Ectodermal cell (in vitro differentiated cells): ENCODE measurements around the gene NR5A2.

Experiments used
- H3K27ac ChIP-seq: 2 replicates; pipeline ENCODE4 v1.7.0; 2013; ENCODE audit warnings: mild to moderate bottlenecking, low read depth, low read length; ENCODE audit not compliant: insufficient read depth, poor library complexity, severe bottlenecking
- H3K27me3 ChIP-seq: 2 replicates; pipeline ENCODE4 v1.7.0; 2013; ENCODE audit warnings: mild to moderate bottlenecking, low read length; ENCODE audit not compliant: insufficient read depth, control insufficient read depth, poor library complexity, severe bottlenecking
- H3K36me3 ChIP-seq: one replicate; pipeline ENCODE4 v1.7.0; 2013; ENCODE audit warnings: low read length; ENCODE audit not compliant: control insufficient read depth, insufficient read depth
- H3K4me1 ChIP-seq: one replicate; pipeline ENCODE4 v1.7.0; 2013; ENCODE audit warnings: low read length; ENCODE audit not compliant: control insufficient read depth, insufficient read depth
- H3K4me3 ChIP-seq: 2 replicates; pipeline ENCODE4 v1.7.0; 2013; ENCODE audit warnings: low read depth, low read length, control low read depth; ENCODE audit not compliant: insufficient read depth
- H3K9me3 ChIP-seq: 2 replicates; pipeline ENCODE4 v1.7.0; 2013; ENCODE audit warnings: mild to moderate bottlenecking, low read length, moderate library complexity; ENCODE audit not compliant: control insufficient read depth
- WGBS, 2 experiments: methylation state at CpG; one replicate each; pipeline ENCODE4 v1.1.7; 2013; ENCODE audit warnings: missing lambda C conversion rate in 2 of 2; 5-methylcytosine and 5-hydroxymethylcytosine counted together

NR5A2 gene

DNA sequence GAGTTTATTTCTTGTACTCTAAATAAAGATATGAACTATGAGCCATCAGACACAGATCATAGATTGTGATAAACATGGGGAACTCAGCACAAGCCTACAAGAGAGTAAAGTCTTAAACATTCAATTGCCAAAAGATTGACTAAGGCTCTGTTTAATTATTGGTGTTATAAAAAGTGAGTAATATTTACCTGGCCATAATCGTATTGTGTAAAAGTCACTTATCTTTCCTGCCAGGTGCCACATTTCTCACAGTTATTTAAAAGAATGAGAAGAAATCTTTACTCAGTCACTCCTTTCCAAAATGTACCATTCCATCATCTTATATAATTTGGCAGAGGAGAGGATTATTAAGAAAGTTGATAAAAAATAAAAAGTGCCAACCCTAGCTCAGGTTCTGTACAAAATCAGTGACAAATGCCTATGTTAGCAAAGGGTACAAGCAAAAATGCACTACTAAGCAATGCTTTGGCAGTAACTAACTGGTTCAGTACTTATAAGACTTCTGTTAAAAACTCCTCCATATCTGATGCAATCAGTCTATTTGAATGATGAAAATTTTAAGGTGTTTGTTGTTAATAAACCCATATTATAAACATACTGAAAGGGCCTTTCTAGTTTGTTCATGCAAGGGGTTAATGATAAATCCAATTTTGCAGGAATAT, 5.8 kb upstream of the NR5A2 start:
- H3K27ac ChIP-seq: no peak overlapping the region
- no peaks in the 10 kb centered on the region for H3K9me3 ChIP-seq
- no peak overlapping the region for H3K4me3 ChIP-seq
- H3K36me3 ChIP-seq: no peaks in the 10 kb centered on the region
- WGBS, 2 experiments: 83 to 100% methylated on average over 1 of the region's 1 CpG
- no peaks in the 10 kb centered on the region for H3K27me3 ChIP-seq
- H3K4me1 ChIP-seq: no peaks in the 10 kb centered on the region

DNA sequence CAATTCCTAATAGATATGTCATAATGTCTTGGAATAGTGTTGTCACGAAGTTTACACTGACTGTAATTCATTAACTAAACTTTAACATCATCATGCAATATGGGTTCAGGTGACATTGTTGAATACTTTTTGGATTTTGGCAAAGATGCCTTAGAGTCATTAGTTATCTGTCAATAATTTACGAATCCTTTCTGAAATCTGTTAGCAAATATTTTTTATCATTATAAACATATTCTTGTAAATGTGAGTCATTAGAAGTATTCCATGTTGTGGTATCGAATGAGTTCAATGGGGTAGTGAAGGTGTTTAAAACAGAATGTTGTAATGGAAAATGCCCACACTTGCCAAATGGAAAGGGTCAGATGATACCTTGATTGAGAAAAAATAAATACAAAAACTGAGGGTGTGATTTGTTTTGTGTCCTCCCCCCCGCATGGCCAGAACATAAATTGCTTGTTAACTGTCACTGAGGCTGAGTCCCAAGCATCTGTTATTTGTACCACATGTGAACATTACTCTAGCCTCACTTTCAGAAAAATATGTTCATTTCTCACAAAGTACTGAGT, 5.2 kb upstream of the NR5A2 start:
- Histone ChIP-seq H3K9me3 (no peaks in the 10 kb centered on the region), H3K4me1 (no peaks in the 10 kb centered on the region), H3K4me3 (no peak overlapping the region), H3K36me3 (no peaks in the 10 kb centered on the region), H3K27ac (no peak overlapping the region), H3K27me3 (no peaks in the 10 kb centered on the region)
- 87 to 90% methylated on average over 2 of the region's 4 CpGs for WGBS, 2 experiments

DNA sequence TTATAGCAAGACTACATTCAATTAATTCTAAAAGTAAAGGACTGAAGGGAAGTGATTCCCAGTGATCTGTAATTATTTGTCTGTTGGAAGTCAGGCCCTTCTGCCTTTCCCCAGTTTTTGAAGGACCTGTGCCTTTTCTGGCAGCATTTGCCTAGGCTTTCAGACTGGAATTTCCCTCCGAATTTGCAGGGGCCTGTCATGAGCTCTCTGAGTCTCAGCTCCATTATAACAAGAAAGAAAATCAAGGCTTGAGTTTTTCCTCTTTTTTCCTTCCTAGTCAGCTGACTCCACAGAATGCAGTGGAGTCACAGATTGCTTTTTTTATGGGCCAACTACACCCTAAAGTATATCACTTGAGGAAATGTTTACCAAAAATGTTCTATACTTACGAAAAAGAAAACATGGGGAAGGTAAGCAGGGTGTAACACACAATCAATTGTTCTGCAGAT, 1.1 kb downstream of the NR5A2 start:
- H3K9me3 ChIP-seq: no peaks in the 10 kb centered on the region
- H3K4me3 ChIP-seq: peak overlapping the region; percentile 42
- WGBS, 2 experiments: 5 to 9% methylated on average over 1 to 2 of the region's 2 CpGs
- no peak overlapping the region for H3K27ac ChIP-seq
- H3K27me3 ChIP-seq: peaks cover 59% of the 10 kb centered on the region
- H3K36me3 ChIP-seq: no peaks in the 10 kb centered on the region
- H3K4me1 ChIP-seq: no peaks in the 10 kb centered on the region

DNA sequence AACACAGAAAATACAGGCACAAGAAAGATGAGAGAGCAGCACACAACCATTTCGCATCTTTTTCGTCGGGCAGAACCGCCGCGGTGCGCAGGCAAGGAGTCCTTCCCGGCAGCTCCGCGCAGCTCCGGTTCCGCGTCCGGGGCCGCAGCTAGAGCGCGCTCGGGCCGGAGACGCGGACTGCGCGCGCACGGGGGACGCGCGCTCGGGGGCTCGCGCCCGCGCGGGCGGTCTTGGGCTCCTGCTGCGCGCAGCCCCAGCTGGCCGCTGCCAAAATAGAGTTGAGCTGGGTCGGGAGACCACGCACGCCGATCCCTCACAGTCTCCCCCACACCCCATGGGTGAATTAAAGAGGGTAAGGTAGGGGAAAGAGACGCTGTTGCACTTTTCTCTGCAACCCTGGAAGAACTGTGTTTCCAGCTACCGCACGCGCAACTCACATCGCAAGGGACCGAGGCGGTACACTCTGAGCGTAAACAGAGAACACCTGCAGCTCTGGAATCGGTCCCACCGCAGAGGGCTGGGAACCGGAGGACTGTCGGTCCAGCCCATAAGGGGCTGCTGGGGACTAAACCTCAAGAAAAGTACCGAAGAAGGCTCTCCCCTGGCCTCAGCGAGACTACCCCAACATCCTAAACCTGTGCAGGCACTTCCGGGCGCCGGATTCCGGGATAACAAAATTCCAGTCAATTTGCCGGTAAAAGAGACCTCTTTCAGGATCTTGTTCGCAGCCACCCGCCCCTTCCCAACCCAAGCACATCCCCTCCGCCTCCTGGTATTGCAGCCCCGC, 1.7 kb downstream of the NR5A2 start:
- H3K9me3 ChIP-seq: no peaks in the 10 kb centered on the region
- H3K27ac ChIP-seq: no peak overlapping the region
- no peaks in the 10 kb centered on the region for H3K36me3 ChIP-seq
- WGBS, 2 experiments: 1% methylated on average over 65 of the region's 65 CpGs
- H3K4me1 ChIP-seq: peaks cover 5% of the 10 kb centered on the region
- peaks cover 66% of the 10 kb centered on the region for H3K27me3 ChIP-seq
- H3K4me3 ChIP-seq: peak overlapping the region; percentile 42

DNA sequence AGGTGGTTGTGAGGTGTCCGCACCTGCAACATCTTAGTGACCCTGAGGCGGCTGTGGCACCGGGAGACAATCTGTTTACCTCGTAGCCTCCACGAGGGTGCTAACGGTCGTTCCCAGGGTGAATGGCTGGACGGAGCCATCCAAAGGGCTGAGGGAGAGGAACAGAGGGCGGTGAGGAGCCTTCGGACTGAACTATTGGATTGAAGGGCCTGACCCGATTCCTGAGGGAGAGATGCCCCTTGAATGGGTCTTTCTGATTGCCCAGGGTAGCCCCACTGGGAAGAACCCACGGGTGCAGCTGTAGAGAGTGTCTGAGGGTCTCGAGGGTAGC, 2.3 kb downstream of the NR5A2 start:
- Histone ChIP-seq H3K4me1 (peaks cover 6% of the 10 kb centered on the region), H3K27me3 (peaks cover 71% of the 10 kb centered on the region), H3K9me3 (no peaks in the 10 kb centered on the region), H3K27ac (no peak overlapping the region), H3K4me3 (peak overlapping the region; percentile 42), H3K36me3 (no peaks in the 10 kb centered on the region)
- 14 to 16% methylated on average over 13 of the region's 13 CpGs for WGBS, 2 experiments

DNA sequence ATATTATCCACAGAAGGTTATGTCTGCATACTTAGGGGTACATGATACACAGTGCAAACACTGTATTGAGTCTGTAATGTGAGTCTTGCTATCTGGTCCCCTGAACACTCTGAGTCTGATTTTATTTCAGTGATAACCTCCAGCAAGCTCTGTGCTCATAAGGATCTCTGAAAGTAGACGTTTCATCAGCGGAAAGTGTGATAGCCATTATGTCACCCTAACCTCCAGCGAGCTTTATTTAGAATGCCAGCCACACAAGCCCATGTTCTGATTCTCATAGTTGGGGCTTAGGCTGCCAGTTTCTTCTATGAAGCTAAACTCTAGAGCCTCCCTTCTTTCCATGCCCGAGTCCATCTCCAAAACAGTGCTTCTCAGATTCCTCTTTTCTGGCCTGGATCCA, 3.3 kb downstream of the NR5A2 start:
- 88 to 95% methylated on average over 4 of the region's 4 CpGs for WGBS, 2 experiments

DNA sequence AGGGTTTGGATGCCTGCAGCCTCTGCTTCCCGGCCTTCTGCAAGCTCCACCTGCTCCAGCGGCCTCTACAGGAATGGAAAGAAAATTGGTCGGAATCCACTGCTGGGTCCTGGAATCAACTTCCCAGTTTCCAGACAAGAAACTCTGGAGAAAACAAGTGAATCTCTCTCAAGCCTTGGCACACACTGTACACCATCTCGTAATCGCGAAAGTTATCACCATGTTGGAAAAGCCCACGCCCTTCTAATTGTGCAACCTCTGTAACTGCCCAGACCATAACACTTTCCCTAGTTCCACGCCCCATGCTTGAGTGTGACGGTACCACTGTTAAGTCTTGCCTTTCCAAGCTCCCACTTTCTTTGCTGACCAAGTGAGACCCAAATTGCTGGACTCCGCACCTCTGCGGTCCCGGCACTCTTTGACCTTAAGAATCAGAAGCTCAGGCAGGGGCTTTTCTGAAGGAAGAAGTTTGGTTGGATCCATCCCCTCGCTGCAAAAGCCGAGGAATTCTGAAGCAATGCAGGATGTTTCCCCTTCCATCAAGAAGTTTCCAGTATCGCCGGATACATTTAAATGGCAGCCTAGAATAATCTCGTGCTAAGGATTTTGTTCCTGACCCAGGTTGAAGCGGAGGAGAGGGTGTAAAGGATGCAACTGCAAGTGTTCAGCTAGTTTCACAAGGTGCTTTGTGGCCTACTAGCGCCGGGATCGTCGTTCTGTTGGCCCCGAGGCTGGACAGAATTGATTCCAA, 6.2 kb downstream of the NR5A2 start:
- Histone ChIP-seq H3K27me3 (peaks cover 100% of the 10 kb centered on the region), H3K27ac (no peak overlapping the region), H3K4me3 (no peak overlapping the region), H3K4me1 (peaks cover 23% of the 10 kb centered on the region), H3K9me3 (no peaks in the 10 kb centered on the region), H3K36me3 (no peaks in the 10 kb centered on the region)
- WGBS, 2 experiments: 22 to 25% methylated on average over 23 of the region's 23 CpGs

More for the DNA sequence above, 3.3 kb downstream of the NR5A2 start:
- H3K27me3 ChIP-seq: peaks cover 81% of the 10 kb centered on the region
- H3K4me3 ChIP-seq: no peak overlapping the region
- no peaks in the 10 kb centered on the region for H3K9me3 ChIP-seq
- no peaks in the 10 kb centered on the region for H3K36me3 ChIP-seq
- H3K27ac ChIP-seq: no peak overlapping the region
- peaks cover 11% of the 10 kb centered on the region for H3K4me1 ChIP-seq

DNA sequence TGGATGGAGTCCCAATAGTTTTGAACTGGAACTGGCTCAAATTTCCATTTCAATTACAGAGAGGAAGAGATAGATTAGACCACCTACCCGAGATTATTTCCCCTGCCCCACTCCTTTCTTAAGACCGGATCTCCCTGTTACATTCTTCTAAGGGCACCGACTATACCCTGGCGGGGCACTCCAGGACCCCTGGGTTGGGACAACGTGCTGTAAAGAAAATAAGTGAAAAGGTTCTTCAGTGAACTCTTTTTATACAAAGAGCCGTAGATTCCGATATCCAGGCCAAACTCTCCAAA, 6.7 kb downstream of the NR5A2 start:
- 0% methylated on average over 4 to 5 of the region's 7 CpGs for WGBS, 2 experiments
- H3K9me3 ChIP-seq: no peaks in the 10 kb centered on the region
- no peaks in the 10 kb centered on the region for H3K36me3 ChIP-seq
- peaks cover 100% of the 10 kb centered on the region for H3K27me3 ChIP-seq
- peaks cover 23% of the 10 kb centered on the region for H3K4me1 ChIP-seq
- no peak overlapping the region for H3K4me3 ChIP-seq
- H3K27ac ChIP-seq: no peak overlapping the region

DNA sequence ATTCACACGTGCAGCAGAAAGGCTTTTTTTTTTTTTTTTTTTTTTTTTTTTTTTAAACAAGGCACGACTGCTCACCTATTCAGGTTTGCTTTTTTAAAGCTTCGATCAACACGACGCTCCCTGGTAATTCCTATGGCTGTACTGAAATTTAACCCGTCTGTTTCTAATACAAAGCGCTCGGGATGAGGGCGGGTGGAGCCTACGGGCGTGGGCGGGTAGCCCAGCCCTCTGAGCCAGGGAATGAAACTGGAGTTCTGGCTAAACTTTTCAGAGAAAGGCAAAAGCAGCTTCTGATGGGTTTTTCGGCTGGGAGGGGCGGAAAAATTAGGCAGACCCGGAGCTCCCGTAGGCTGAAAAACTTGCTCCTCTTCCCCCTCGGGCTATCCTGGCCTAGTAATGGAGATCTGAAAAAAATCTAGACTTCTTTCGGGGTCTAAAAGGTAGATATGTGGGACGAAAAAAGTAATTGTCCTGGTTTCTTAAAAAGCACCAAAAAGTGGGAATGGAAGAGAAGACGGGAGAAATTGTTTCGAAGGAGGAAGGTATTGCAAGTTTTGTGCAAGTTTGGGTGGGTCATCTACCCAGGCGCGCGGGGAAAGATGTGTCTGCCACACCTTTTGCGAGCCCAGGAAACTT, 7.4 kb downstream of the NR5A2 start:
- Histone ChIP-seq H3K9me3 (no peaks in the 10 kb centered on the region), H3K27me3 (peaks cover 100% of the 10 kb centered on the region), H3K4me1 (peaks cover 25% of the 10 kb centered on the region), H3K36me3 (no peaks in the 10 kb centered on the region), H3K4me3 (peak overlapping the region; percentile 2), H3K27ac (no peak overlapping the region)
- WGBS, 2 experiments: 0 to 1% methylated on average over 24 to 25 of the region's 25 CpGs
